Sigmoid colon (tissue), 4 donors: ENCODE measurements around the gene MRPL10.

Source experiments
- CTCF ChIP-seq, 4 experiments: fragments of 450-650 bp in 3 of 4; fragments of 200-600 bp in 1 of 4; IDR thresholded peaks; one replicate each; pipeline ENCODE4 v1.5.1; 2016 to 2019; ENCODE audit warnings: antibody characterized with exemption in 4 of 4, mild to moderate bottlenecking in 3 of 4, moderate library complexity in 2 of 4
- POLR2AphosphoS5 ChIP-seq, 4 donors: sonication (generic); formaldehyde crosslinking; IDR thresholded peaks; one replicate each; pipeline ENCODE4 v1.6.1; 2017; ENCODE audit warnings: antibody characterized with exemption in 4 of 4

- no peak for TF ChIP-seq CTCF (IDR thresholded peaks at IDR 0.05)
- no peak for TF ChIP-seq POLR2AphosphoS5 (IDR thresholded peaks at IDR 0.05)
Measured at GRCh38 chr17:47818002-47818695, 13.2 kb downstream of the MRPL10 start.
